T-helper 2 cell treated with Interferon-gamma antibody and Interleukin-4, amounts not matched to agents 100 ng/mL and 5 ng/mL, for 36 hours (primary cell): ENCODE results near the gene ADORA3. TPM values are rescaled to one million over a fixed set of nuclear protein-coding genes. Genes with fewer than 3 reads are reported as not detected.
"Not testable (repeated sequence)": the region's sequence is repeated elsewhere in the genome, so short reads cannot be mapped to it uniquely, and the experiment has no call there.

ENCODE experiments used
- intact Hi-C: fragments of 100-400 bp; cut with micrococcal nuclease; formaldehyde crosslinking; loops from one replicate; pipeline ENCODE4 v1.15.1; 2023
- total RNA-seq: library from RNA; stranded (reverse); gene quantifications from 2 replicates; pipeline ENCODE4 v1.2.3, GENCODE V29; 2022

The ADORA3 gene
- 0.57 and 0.59 TPM in 2 replicates for total RNA-seq

- intact Hi-C loops = no loop called here
These were observed at the start of gene ADORA3, which contains the start of gene TMIGD3 for GRCh38 chr1:111503585-111504060. ADORA3 (minus strand) TSS chr1:111503633; CDS start chr1:111503354, 279 bp downstream. TMIGD3 (minus strand) TSS chr1:111503633; CDS start chr1:111503354, 279 bp downstream.

GRCh38 chr1:111553196-111553595, 49.8 kb upstream of the ADORA3 start:
- intact Hi-C loops = no loop called here

- intact Hi-C loops = no loop called here
These were observed 49.2 kb upstream of the ADORA3 start for GRCh38 chr1:111552587-111552986.

- intact Hi-C loops = no loop called here
These were observed 48.4 kb upstream of the ADORA3 start for GRCh38 chr1:111551623-111552411.

- intact Hi-C loops = not testable (repeated sequence)
These were observed 44.4 kb upstream of the ADORA3 start for GRCh38 chr1:111547786-111548185.

GRCh38 chr1:111542187-111542586, 38.8 kb upstream of the ADORA3 start:
- intact Hi-C loops = no loop called here

- intact Hi-C loops = no loop called here
These were observed 38.3 kb upstream of the ADORA3 start for GRCh38 chr1:111541721-111542120.

- intact Hi-C loops = no loop called here
These were observed 37.5 kb upstream of the ADORA3 start for GRCh38 chr1:111540928-111541327.

- intact Hi-C loops = no loop called here
These were observed 35.1 kb upstream of the ADORA3 start for GRCh38 chr1:111538343-111539025.

- intact Hi-C loops = no loop called here
These were observed 32.1 kb upstream of the ADORA3 start for GRCh38 chr1:111535256-111536191.

- intact Hi-C loops = no loop called here
These were observed 16.6 kb upstream of the ADORA3 start for GRCh38 chr1:111520053-111520452.

GRCh38 chr1:111517469-111518225, 14.2 kb upstream of the ADORA3 start:
- intact Hi-C loops = loop anchor here (2.0 to 10.0 kb wide), 2 partner anchors 75 to 107 kb away; no protein-coding TSS in a partner anchor

- intact Hi-C loops = loop anchor here (1.0 to 10.0 kb wide), 3 partner anchors 8 to 109 kb away; no protein-coding TSS in a partner anchor
These were observed 12.6 kb upstream of the ADORA3 start for GRCh38 chr1:111516005-111516535.

- intact Hi-C loops = loop anchor here (1.0 to 10.0 kb wide), 3 partner anchors 7 to 109 kb away; no protein-coding TSS in a partner anchor
These were observed 12.0 kb upstream of the ADORA3 start for GRCh38 chr1:111515291-111516004.

GRCh38 chr1:111513410-111514020, 10.1 kb upstream of the ADORA3 start:
- intact Hi-C loops = loop anchor here (10.0 kb wide), 1 partner anchor 111 kb away; no protein-coding TSS in a partner anchor

GRCh38 chr1:111512931-111513330, 9.5 kb upstream of the ADORA3 start:
- intact Hi-C loops = loop anchor here (10.0 kb wide), 1 partner anchor 112 kb away; no protein-coding TSS in a partner anchor

GRCh38 chr1:111512132-111512889, 8.9 kb upstream of the ADORA3 start:
- intact Hi-C loops = loop anchor here (10.0 kb wide), 1 partner anchor 112 kb away; no protein-coding TSS in a partner anchor

- intact Hi-C loops = loop anchor here (10.0 kb wide), 1 partner anchor 113 kb away; no protein-coding TSS in a partner anchor
These were observed 7.9 kb upstream of the ADORA3 start for GRCh38 chr1:111511370-111511769.
